T-helper 9 cell (primary cell): ENCODE data around the gene SLC66A2.

Experiments
- DNase-seq: peaks from one replicate; pipeline ENCODE4 v3.0.0-alpha.2; 2020

Gene SLC66A2

GRCh38 chr18:79917169-79917852 is 34.1 kb downstream of the SLC66A2 start:
- no peak for DNase-seq

GRCh38 chr18:79916546-79917168 is 34.8 kb downstream of the SLC66A2 start:
- DNase-seq = no peak

GRCh38 chr18:79916128-79916494 is 35.3 kb downstream of the SLC66A2 start:
- no peak for DNase-seq

- DNase-seq = no peak
Measured at GRCh38 chr18:79915161-79916127, 36.0 kb downstream of the SLC66A2 start.

- no peak for DNase-seq
Measured at GRCh38 chr18:79914614-79915160, 36.8 kb downstream of the SLC66A2 start.

- no peak for DNase-seq
Measured at GRCh38 chr18:79912994-79913831, 38.2 kb downstream of the SLC66A2 start.

GRCh38 chr18:79912409-79912991 is 39.0 kb downstream of the SLC66A2 start:
- DNase-seq = no peak

GRCh38 chr18:79911344-79912270 is 39.8 kb downstream of the SLC66A2 start:
- DNase-seq = no peak

- no peak for DNase-seq
Measured at GRCh38 chr18:79910563-79911343, 40.7 kb downstream of the SLC66A2 start.

- DNase-seq = no peak
Measured at GRCh38 chr18:79906706-79907105, 44.7 kb downstream of the SLC66A2 start.

GRCh38 chr18:79905993-79906392 is 45.5 kb downstream of the SLC66A2 start:
- DNase-seq = no peak

- DNase-seq = no peak
Measured at GRCh38 chr18:79905389-79905911, 46.0 kb downstream of the SLC66A2 start.

GRCh38 chr18:79904357-79905147 is 46.9 kb downstream of the SLC66A2 start:
- DNase-seq = no peak

- DNase-seq = no peak
Measured at GRCh38 chr18:79903787-79904356, 47.6 kb downstream of the SLC66A2 start.

- DNase-seq = no peak
Measured at GRCh38 chr18:79903071-79903635, 48.3 kb downstream of the SLC66A2 start.

GRCh38 chr18:79902640-79903039 is 48.8 kb downstream of the SLC66A2 start:
- DNase-seq = no peak

- DNase-seq = no peak
Measured at GRCh38 chr18:79902075-79902474, 49.4 kb downstream of the SLC66A2 start.

- DNase-seq = no peak
Measured at GRCh38 chr18:79901665-79902064, 49.8 kb downstream of the SLC66A2 start.
